ENCODE results near the gene SYNE2.

The SYNE2 gene

DNA sequence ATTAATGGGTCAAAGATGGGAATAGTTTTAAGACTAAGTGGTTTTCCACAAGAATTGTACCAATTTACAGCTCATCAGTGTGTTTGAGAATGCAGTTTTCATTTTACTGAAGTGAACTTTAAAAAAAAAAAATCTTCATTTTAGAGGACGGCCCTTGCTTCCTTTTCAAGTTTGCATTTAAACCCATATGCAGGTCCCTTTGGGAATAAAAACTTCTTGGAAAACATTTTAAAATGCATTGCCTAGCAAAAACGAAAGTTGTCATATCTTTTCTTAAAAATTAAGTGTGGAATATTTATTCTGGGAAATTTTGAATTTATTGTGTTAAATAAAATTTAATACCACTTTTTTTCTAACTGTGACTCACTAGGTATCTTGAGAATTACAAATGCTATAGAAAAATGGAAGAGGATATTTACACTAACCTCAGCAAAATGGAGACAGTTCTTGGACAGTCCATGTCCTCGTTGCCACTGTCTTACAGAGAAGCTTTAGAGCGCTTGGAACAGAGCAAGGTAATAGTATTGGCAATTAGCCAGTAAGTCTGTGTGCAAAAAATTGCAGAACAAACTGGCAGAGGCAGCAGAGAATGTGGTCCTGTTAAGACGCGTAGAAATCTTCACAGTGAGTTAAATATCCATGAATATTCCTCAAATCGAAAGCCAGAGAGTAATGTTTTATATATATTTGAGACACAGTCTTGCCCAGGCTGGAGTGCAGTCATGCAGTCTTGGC, 209.7 kb downstream of the SYNE2 start:
- no peaks in the 10 kb centered on the region for H3K9me3 ChIP-seq (ENCODE audit: insufficient read depth, low read depth, low read length)
- H3K36me3 ChIP-seq (ENCODE audit: insufficient read depth, low read depth, low read length) = peaks cover 30% of the 10 kb centered on the region

DNA sequence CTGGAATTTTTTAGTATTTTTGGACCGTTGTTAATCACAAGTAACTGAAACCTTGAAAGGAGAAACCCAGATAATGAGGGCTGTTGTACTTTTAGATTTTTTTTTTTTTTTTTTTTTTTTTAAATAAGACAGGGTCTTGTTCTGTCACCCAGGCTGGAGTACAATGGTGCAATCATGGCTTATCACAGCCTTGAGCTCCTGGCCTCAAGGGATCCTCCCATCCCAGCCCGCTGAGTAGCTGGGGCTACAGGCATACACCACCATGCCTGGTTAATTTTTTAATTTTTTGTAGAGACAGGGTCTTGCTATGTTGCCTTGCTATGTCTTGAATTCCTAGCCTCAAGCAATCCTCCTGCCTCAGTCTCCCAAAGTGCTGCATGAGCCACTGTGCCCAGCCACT, 211.6 kb downstream of the SYNE2 start:
- Histone ChIP-seq H3K9me3 (ENCODE audit: insufficient read depth, low read depth, low read length) (no peaks in the 10 kb centered on the region), H3K27me3 (ENCODE audit: insufficient read depth, low read length) (no peaks in the 10 kb centered on the region), H3K4me1 (ENCODE audit: insufficient read depth, low read length) (peaks cover 16% of the 10 kb centered on the region; the same call in 1 of the 2 replicates), H3K27ac (ENCODE audit: low read length) (no peak overlapping the region), H3K9ac (ENCODE audit: low read depth, low read length) (no peak overlapping the region), H3K4me3 (ENCODE audit: low read length) (no peak overlapping the region), H3K36me3 (ENCODE audit: insufficient read depth, low read depth, low read length) (peaks cover 27% of the 10 kb centered on the region)

More for the DNA sequence above, 209.7 kb downstream of the SYNE2 start:
- Histone ChIP-seq H3K27me3 (ENCODE audit: insufficient read depth, low read length) (no peaks in the 10 kb centered on the region), H3K4me1 (ENCODE audit: insufficient read depth, low read length) (peaks cover 16% of the 10 kb centered on the region; the same call in 1 of the 2 replicates), H3K9ac (ENCODE audit: low read depth, low read length) (no peak overlapping the region), H3K27ac (ENCODE audit: low read length) (no peak overlapping the region), H3K4me3 (ENCODE audit: low read length) (no peak overlapping the region)

DNA sequence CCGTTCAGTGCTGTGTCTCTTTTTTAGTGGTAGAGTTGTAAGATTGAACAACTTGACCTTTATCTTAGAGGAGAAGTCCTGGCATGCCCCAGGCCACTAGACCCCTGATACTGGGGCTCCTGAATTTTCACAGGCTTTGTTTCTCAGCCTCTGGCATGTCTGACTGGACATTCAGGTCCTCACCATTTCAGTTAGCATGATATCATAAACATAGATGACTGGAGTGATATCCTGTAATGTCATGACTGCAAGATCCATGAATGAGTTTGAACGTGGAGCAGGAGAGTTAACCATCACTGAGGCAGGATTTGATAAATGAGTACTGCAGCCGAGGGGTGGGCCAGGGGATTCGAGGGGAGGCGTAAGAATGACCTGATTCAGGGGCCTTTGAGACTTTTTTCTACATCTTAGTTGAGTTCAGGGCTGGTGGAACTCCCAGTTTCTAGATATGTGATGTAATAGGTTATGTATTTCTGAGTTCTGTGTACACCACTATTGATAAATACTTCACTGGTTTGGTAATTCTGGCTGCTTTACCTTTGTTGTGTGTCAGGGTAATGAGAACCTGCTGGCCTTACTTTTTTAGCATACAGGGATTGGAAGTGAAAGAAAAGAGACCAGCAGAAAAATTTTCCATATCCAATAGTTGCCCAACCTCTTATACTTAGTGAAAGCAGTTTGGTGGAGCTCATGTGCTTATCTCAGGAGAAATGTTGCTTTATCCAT, 217.0 kb downstream of the SYNE2 start:
- H3K4me3 ChIP-seq (ENCODE audit: low read length) = no peak overlapping the region
- H3K9me3 ChIP-seq (ENCODE audit: insufficient read depth, low read depth, low read length) = no peaks in the 10 kb centered on the region
- peaks cover 2% of the 10 kb centered on the region; the same call in 1 of the 2 replicates for H3K4me1 ChIP-seq (ENCODE audit: insufficient read depth, low read length)
- no peak overlapping the region for H3K9ac ChIP-seq (ENCODE audit: low read depth, low read length)
- H3K36me3 ChIP-seq (ENCODE audit: insufficient read depth, low read depth, low read length) = peaks cover 45% of the 10 kb centered on the region
- H3K27ac ChIP-seq (ENCODE audit: low read length) = no peak overlapping the region
- no peaks in the 10 kb centered on the region for H3K27me3 ChIP-seq (ENCODE audit: insufficient read depth, low read length)

GRCh38 chr14:64074961-64075612, 222.3 kb downstream of the SYNE2 start:
- no peak overlapping the region for H3K27ac ChIP-seq (ENCODE audit: low read length)
- H3K4me3 ChIP-seq (ENCODE audit: low read length) = no peak overlapping the region
- no peaks in the 10 kb centered on the region for H3K27me3 ChIP-seq (ENCODE audit: insufficient read depth, low read length)
- no peaks in the 10 kb centered on the region for H3K9me3 ChIP-seq (ENCODE audit: insufficient read depth, low read depth, low read length)
- H3K9ac ChIP-seq (ENCODE audit: low read depth, low read length) = no peak overlapping the region
- H3K36me3 ChIP-seq (ENCODE audit: insufficient read depth, low read depth, low read length) = peaks cover 47% of the 10 kb centered on the region
- peaks cover 10% of the 10 kb centered on the region; the same call in 1 of the 2 replicates for H3K4me1 ChIP-seq (ENCODE audit: insufficient read depth, low read length)

- Histone ChIP-seq H3K27ac (ENCODE audit: low read length) (no peak overlapping the region), H3K36me3 (ENCODE audit: insufficient read depth, low read depth, low read length) (peaks cover 51% of the 10 kb centered on the region), H3K9me3 (ENCODE audit: insufficient read depth, low read depth, low read length) (no peaks in the 10 kb centered on the region), H3K4me3 (ENCODE audit: low read length) (no peak overlapping the region), H3K9ac (ENCODE audit: low read depth, low read length) (no peak overlapping the region), H3K4me1 (ENCODE audit: insufficient read depth, low read length) (peaks cover 10% of the 10 kb centered on the region; the same call in 1 of the 2 replicates), H3K27me3 (ENCODE audit: insufficient read depth, low read length) (no peaks in the 10 kb centered on the region)
Observed at GRCh38 chr14:64075613-64076005, 222.8 kb downstream of the SYNE2 start.

DNA sequence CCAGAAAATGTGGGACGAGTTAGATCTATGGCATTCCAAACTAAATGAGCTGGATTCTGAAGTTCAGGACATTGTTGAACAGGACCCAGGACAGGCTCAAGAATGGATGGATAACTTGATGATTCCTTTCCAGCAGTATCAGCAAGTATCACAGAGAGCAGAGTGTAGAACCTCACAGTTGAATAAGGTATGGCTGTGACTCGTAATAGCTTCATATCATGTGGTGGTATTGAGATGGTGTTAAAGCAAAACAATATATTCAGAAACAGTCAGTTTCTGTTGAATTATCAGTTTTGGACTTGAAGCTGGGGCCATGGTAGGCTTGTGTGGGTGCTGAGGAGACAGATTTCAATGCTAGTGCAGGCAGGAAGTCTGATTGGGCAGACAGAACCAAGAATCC, 227.6 kb downstream of the SYNE2 start:
- H3K9ac ChIP-seq (ENCODE audit: low read depth, low read length) = no peak overlapping the region
- no peaks in the 10 kb centered on the region for H3K9me3 ChIP-seq (ENCODE audit: insufficient read depth, low read depth, low read length)
- H3K4me1 ChIP-seq (ENCODE audit: insufficient read depth, low read length) = peaks cover 1% of the 10 kb centered on the region; the same call in 1 of the 2 replicates
- H3K4me3 ChIP-seq (ENCODE audit: low read length) = no peak overlapping the region
- H3K27ac ChIP-seq (ENCODE audit: low read length) = no peak overlapping the region
- peaks cover 60% of the 10 kb centered on the region for H3K36me3 ChIP-seq (ENCODE audit: insufficient read depth, low read depth, low read length)
- H3K27me3 ChIP-seq (ENCODE audit: insufficient read depth, low read length) = no peaks in the 10 kb centered on the region

DNA sequence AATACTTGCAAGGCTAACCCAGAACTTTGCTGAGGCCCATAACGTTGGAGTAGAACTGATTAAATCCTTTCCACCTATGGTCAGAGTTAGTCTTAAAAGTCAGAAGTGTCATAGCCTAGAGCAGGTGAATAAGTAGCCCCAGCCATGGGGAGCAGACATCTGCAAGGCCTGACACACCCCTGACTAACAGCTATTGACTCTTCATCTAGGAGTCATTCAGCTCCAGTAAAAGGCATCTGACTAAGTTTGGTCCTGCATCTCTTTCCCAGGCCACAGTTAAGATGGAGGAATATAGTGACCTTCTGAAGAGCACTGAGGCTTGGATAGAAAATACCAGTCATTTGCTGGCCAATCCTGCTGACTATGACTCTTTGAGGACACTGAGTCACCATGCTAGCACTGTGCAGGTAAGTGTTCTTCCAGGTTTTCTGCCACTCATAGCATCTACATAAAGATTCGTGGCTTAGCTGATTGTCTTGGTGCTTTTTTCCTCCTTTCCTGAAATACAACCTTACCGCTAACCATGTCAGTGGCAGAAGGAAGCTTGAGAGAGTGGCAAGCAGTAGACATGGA, 228.5 kb downstream of the SYNE2 start:
- H3K27me3 ChIP-seq (ENCODE audit: insufficient read depth, low read length) = no peaks in the 10 kb centered on the region
- no peak overlapping the region for H3K27ac ChIP-seq (ENCODE audit: low read length)
- no peak overlapping the region for H3K4me3 ChIP-seq (ENCODE audit: low read length)
- peaks cover 60% of the 10 kb centered on the region for H3K36me3 ChIP-seq (ENCODE audit: insufficient read depth, low read depth, low read length)
- H3K9me3 ChIP-seq (ENCODE audit: insufficient read depth, low read depth, low read length) = no peaks in the 10 kb centered on the region
- no peaks in the 10 kb centered on the region for H3K4me1 ChIP-seq (ENCODE audit: insufficient read depth, low read length)
- H3K9ac ChIP-seq (ENCODE audit: low read depth, low read length) = no peak overlapping the region

- H3K36me3 ChIP-seq (ENCODE audit: insufficient read depth, low read depth, low read length) = peaks cover 59% of the 10 kb centered on the region
- no peaks in the 10 kb centered on the region for H3K4me1 ChIP-seq (ENCODE audit: insufficient read depth, low read length)
- no peak overlapping the region for H3K4me3 ChIP-seq (ENCODE audit: low read length)
- no peak overlapping the region for H3K9ac ChIP-seq (ENCODE audit: low read depth, low read length)
- no peaks in the 10 kb centered on the region for H3K9me3 ChIP-seq (ENCODE audit: insufficient read depth, low read depth, low read length)
- H3K27me3 ChIP-seq (ENCODE audit: insufficient read depth, low read length) = no peaks in the 10 kb centered on the region
- no peak overlapping the region for H3K27ac ChIP-seq (ENCODE audit: low read length)
Observed at GRCh38 chr14:64082837-64083236, 230.0 kb downstream of the SYNE2 start.

- Histone ChIP-seq H3K4me3 (ENCODE audit: low read length) (no peak overlapping the region), H3K27ac (ENCODE audit: low read length) (no peak overlapping the region), H3K9me3 (ENCODE audit: insufficient read depth, low read depth, low read length) (no peaks in the 10 kb centered on the region), H3K4me1 (ENCODE audit: insufficient read depth, low read length) (peaks cover 5% of the 10 kb centered on the region), H3K9ac (ENCODE audit: low read depth, low read length) (no peak overlapping the region), H3K27me3 (ENCODE audit: insufficient read depth, low read length) (no peaks in the 10 kb centered on the region), H3K36me3 (ENCODE audit: insufficient read depth, low read depth, low read length) (peaks cover 26% of the 10 kb centered on the region)
Observed at GRCh38 chr14:64088647-64088964, 235.8 kb downstream of the SYNE2 start.

GRCh38 chr14:64089920-64090319, 237.1 kb downstream of the SYNE2 start:
- no peak overlapping the region for H3K27ac ChIP-seq (ENCODE audit: low read length)

DNA sequence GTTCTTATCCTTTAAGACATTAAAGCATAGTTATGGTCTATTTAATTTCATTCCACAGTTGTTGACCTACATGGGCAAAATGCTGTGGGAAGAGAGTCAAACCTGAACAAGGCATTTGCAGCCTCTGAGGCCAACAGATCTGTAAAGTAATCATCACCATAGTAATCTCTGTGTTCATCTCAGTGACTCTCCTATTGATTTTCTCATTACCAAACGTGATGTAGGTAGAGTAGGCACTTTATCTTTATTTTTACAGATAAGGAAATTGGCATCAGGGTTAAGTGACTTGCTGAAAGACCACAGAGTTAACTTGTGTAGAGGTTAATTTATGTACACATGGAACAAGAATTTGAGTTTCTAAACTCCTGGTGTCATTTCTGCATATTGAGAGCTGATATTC, 238.4 kb downstream of the SYNE2 start:
- Histone ChIP-seq H3K36me3 (ENCODE audit: insufficient read depth, low read depth, low read length) (peaks cover 16% of the 10 kb centered on the region), H3K9me3 (ENCODE audit: insufficient read depth, low read depth, low read length) (no peaks in the 10 kb centered on the region), H3K27ac (ENCODE audit: low read length) (no peak overlapping the region), H3K27me3 (ENCODE audit: insufficient read depth, low read length) (no peaks in the 10 kb centered on the region), H3K4me1 (ENCODE audit: insufficient read depth, low read length) (peaks cover 11% of the 10 kb centered on the region), H3K9ac (ENCODE audit: low read depth, low read length) (no peak overlapping the region), H3K4me3 (ENCODE audit: low read length) (no peak overlapping the region)

More at GRCh38 chr14:64089920-64090319, 237.1 kb downstream of the SYNE2 start:
- H3K4me3 ChIP-seq (ENCODE audit: low read length) = no peak overlapping the region
- H3K4me1 ChIP-seq (ENCODE audit: insufficient read depth, low read length) = peaks cover 5% of the 10 kb centered on the region
- H3K36me3 ChIP-seq (ENCODE audit: insufficient read depth, low read depth, low read length) = peaks cover 16% of the 10 kb centered on the region
- no peaks in the 10 kb centered on the region for H3K27me3 ChIP-seq (ENCODE audit: insufficient read depth, low read length)
- H3K9me3 ChIP-seq (ENCODE audit: insufficient read depth, low read depth, low read length) = no peaks in the 10 kb centered on the region
- H3K9ac ChIP-seq (ENCODE audit: low read depth, low read length) = 0 out of 2 replicates have a peak overlapping the region, but pooled peaks have one; percentile 21
